GM12801 (cell line): ENCODE data around the gene P4HB.

Source experiments
- TF ChIP-seq, protein P1 (sequence below): IDR thresholded peaks from one replicate; pipeline ENCODE4 v1.5.1; 2011; ENCODE audit warnings: control low read depth; ENCODE audit not compliant: insufficient read length; ENCODE audit errors: extremely low read depth

P4HB gene

DNA sequence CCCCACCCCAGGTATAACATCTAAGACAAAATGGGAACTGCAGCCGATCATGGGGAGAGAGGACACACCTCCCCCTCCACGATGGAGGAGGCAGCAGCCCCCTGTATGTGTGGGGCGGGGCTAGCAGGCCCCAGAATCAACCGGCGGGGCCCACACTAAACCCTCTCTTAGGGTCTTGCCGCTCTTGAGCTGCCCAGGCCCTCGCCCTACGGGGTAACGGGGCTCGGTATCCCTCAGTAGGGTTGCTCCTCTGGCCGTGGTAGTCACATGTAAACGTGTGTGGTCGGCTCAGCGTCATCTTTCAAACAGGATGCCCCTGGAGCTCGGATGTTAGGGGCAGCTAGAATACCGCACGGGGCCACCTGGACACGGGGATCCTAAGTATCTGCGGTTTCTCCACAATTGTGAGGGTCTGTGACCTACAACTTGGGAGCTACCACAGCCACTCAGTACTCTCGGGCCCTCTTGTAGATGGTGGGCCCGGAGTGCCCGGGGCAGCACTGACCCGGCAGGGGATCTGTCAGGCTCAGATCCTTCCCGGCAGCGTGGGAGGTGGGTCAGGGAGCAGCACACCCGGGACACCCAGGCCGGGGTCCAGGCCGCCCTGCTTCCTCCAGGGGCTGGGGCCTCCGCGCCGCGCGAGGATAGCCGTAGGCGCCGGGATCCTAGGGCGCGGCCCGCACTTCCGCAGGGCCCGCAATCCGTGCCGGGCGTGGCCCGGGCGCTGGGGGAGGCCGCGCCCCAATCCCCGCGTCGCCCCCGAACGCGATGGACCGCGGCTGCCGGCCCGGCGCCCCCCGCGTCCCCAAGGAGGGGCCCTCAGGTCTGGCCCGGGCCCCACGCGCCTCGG is 10.0 kb upstream of the P4HB start:
- TF ChIP-seq, protein P1, sequence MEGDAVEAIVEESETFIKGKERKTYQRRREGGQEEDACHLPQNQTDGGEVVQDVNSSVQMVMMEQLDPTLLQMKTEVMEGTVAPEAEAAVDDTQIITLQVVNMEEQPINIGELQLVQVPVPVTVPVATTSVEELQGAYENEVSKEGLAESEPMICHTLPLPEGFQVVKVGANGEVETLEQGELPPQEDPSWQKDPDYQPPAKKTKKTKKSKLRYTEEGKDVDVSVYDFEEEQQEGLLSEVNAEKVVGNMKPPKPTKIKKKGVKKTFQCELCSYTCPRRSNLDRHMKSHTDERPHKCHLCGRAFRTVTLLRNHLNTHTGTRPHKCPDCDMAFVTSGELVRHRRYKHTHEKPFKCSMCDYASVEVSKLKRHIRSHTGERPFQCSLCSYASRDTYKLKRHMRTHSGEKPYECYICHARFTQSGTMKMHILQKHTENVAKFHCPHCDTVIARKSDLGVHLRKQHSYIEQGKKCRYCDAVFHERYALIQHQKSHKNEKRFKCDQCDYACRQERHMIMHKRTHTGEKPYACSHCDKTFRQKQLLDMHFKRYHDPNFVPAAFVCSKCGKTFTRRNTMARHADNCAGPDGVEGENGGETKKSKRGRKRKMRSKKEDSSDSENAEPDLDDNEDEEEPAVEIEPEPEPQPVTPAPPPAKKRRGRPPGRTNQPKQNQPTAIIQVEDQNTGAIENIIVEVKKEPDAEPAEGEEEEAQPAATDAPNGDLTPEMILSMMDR, result no peak

DNA sequence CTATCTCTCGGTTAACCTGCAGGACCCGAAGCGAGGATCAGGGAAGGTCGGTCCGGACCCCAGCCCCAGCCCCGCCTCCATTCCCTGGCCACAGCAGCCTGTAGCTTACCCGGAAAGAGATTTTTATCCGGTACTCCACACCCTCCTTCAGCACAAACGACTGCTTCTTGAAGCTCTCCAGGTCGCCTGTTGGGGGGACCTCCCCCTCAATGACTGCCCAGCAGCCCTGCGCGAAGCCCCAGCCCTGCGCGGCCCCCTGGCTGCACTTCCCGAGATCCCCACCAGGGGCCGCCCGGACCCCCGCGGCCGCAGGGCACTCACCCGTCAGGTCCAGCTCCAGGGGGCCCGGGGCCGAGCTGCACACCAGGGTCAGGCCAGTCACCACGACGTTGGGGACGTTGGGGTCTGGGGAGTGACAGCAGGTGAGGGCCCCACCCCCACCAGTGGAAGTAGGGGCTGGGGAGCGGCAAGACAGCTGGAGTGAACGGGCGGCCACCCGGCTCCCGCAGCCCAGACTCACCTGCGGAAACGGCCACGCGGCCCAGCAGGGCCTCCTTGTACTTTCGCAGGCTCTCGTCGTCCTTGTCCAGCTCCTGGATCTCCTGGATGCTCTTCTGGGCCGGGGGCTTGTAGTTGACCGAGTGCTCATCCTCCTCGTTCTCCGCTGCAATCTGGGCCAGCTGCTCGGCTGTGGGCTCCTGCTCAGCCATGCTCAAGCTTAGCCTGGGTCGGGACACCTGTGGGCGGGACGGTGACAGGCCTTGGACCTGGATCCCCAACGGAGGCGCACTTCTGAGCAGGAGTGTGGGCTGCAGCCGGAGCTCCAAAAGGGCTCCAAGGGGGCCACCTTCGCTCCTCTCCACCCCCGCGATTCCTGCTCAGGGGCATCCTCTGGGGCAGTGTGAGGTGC is 9.1 kb upstream of the P4HB start:
- TF ChIP-seq, protein P1, result no peak

DNA sequence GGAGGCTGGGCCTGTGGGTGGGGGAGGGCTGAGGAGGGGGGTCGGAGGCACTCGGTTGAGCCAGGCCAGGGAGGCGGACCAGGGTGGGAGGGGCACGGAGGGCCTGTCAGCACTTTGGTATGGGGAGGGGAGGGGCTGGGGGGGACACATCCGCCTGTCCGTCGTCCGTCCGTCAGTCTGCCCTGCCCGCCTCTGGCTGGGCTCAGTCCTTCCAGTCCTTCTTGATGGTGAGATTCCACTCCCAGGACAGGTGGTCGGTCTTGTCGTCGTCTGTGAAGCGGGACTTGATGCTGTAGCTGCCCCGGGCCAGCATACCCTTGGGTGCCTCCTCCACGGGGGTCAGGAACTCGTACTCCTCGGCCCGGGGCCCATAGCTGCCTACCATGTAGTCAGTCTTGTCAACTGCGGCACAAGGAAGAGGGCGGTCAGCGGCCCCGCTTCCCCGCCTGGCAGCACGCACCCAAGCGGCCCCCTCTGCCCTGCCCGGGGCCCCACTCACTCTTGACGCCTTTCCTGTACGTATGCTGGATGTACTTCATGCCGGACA is 8.4 kb upstream of the P4HB start:
- TF ChIP-seq, protein P1, result no peak

DNA sequence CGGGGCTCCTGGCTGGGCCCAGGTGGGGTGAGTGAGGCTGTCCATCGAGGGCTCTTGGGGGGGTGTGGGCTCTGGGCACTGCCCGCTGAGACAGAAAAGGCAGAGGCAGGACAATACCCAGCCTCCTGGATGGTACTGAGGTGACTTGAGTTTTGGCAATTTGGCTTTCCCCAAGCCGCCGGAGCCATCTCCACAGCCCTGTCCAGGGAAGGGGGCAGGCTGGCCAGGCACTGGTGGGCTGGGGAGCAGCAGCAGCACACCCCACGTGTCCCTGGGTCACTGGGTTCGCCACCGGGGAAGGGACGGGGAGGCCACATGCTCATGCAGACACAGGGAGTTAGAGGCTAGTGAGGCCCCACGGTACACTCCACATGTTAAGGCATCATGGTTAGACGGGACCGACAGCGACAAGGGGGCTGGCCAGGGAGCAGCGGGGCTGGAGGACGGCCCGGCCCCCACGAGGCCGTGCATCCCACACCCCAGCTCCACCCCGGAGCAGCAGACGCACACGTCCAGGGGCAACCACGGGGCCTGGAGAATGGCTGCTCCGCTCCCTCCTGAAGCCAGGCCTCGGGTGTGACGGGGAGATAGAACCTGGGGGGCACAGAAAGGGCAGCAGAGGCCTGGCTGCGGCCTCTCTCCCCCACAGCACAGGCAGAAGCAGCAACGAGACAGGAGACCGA is 7.8 kb upstream of the P4HB start:
- TF ChIP-seq, protein P1, result no peak

DNA sequence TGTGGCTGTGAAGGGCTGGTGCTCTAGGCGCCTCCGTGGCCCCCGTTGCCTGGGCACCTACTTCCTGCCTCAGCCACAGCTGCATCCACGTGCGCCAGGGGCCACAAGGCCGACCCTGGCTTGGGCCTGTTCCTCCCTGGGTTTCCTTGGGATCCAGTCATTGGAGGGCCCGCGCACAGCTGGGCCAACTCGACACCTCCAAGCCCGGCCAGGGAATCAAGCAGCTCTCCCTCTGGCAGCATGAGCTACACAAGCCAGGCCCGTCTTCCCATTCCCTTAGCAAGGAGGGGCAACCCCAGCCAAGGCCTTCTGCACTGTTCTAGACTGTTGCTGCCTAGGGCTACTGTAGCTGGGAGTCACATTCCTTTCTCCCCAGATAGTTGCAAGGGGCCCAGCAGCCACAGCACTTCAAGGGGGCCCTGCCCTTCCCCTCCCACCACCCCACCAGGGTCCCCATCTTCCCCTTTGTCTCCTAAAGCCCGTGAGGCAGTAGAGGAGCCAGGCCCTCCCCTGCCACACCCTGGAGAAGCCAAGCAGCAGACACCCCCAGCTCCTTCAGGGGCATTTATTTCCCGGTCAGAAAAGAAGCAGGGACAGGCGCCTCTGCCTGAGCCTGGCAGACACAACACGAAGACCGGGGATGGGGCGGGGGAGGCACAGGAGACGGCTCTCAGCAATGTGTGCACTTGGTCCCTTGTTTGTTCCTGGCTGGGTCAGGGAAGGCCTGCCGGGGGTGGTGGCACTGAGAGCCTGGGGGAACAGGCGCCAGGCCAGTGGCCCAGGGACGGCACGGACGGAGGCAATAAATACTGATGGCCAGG is 7.0 kb upstream of the P4HB start:
- TF ChIP-seq, protein P1, result no peak

DNA sequence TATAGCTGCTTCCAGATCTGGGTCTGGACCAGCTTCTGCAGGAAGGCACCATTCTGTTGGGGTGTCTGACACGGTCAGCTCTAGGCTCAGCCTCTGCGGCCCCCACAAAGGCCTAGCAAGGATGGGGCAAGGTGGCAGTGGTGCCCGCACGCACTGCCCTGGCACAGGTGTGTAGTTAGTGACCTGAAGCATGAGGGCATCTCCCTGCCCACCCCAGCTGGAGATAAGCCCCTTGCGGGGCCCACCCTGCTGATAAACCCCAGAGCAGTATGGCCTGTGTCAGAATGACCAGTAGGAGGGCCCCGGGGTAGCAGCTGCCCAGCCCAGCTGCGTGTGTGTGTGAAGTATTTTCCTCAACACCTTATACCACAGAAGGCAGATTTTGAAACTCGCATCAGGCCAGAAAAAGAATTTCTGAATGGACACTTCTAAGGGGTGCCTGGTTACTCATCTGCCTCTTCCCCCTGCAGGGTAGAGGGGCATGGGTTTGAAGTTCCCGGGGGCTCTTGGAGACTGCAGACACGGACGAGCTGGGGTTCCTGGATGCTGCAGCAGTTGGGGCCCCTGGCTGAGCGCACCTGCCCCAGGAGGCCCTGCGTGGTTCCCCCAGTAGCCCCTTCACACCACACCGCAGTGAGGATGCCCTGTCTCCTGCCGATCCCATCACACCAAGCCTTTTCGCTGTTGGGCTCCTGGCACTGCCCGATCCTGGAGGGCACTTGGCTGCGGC is 6.3 kb upstream of the P4HB start:
- TF ChIP-seq, protein P1, result no peak
